PC-9 (cell line): Measurements from ENCODE around the gene INTS13. TPM values are rescaled to one million over a fixed set of nuclear protein-coding genes. Genes with fewer than 3 reads are reported as not detected.

Experiments used
- BruUV-seq: library from RNA; stranded (reverse); fragments of 400-500 nt; replicated peaks from 2 replicates; lab custom pipeline; 2021; lab: Mats Ljungman, UMichigan
- CTCF ChIA-PET: fragments of 300-600 bp; sonication (Branson Sonifier 250); formaldehyde crosslinking; loops from one replicate; lab custom pipeline; 2022; ENCODE audit warnings: antibody characterized with exemption; lab: Charles Lee
- POLR2A ChIA-PET: fragments of 300-600 bp; sonication (Branson Sonifier 250); formaldehyde crosslinking; loops from one replicate; lab custom pipeline; 2022; ENCODE audit warnings: antibody characterized with exemption; ENCODE audit not compliant: unreplicated experiment; lab: Charles Lee
- DNase-seq, 2 experiments: peaks; one replicate each; pipeline versions ENCODE4 v3.0.0 to v3.0.0-alpha.2; 2015 to 2022; ENCODE audit warnings: mixed read lengths in 1 of 2
- H2AFZ ChIP-seq: fragments of 200-600 bp; sonication (generic); 2 replicates; pipeline ENCODE4 v1.8.1; 2017; ENCODE audit warnings: antibody characterized with exemption
- H3F3A ChIP-seq: fragments of 200-600 bp; sonication (generic); 2 replicates; pipeline ENCODE4 v1.8.1; 2017; ENCODE audit warnings: antibody characterized with exemption, mild to moderate bottlenecking, low read depth; ENCODE audit not compliant: insufficient read depth
- H3K27ac ChIP-seq: fragments of 200-600 bp; sonication (generic); 2 replicates; pipeline ENCODE4 v1.6.1; 2016; ENCODE audit warnings: mixed run types
- H3K27me3 ChIP-seq: fragments of 200-600 bp; sonication (generic); 2 replicates; pipeline ENCODE4 v1.6.1; 2016; ENCODE audit warnings: low read depth, mixed run types; ENCODE audit not compliant: insufficient read depth
- H3K36me3 ChIP-seq: fragments of 200-600 bp; sonication (generic); 2 replicates; pipeline ENCODE4 v1.6.1; 2016; ENCODE audit warnings: low read depth, mixed run types
- H3K4me1 ChIP-seq: fragments of 200-600 bp; sonication (generic); replicated peaks from 2 replicates; pipeline ENCODE4 v1.6.1; 2016; ENCODE audit warnings: mixed run types; ENCODE audit not compliant: insufficient read depth
- H3K4me2 ChIP-seq: fragments of 200-600 bp; sonication (generic); 2 replicates; pipeline ENCODE4 v1.6.1; 2017; ENCODE audit warnings: mixed run types
- H3K4me3 ChIP-seq: fragments of 200-600 bp; sonication (generic); 2 replicates; pipeline ENCODE4 v1.6.1; 2016; ENCODE audit warnings: mixed run types
- H3K79me2 ChIP-seq: fragments of 200-600 bp; sonication (generic); 2 replicates; pipeline ENCODE4 v1.6.1; 2017; ENCODE audit warnings: low read depth, mixed run types
- H3K9me2 ChIP-seq: fragments of 200-600 bp; sonication (generic); 2 replicates; pipeline ENCODE4 v1.8.1; 2017; ENCODE audit warnings: mild to moderate bottlenecking; ENCODE audit not compliant: insufficient read depth
- H3K9me3 ChIP-seq: fragments of 200-600 bp; sonication (generic); 2 replicates; pipeline ENCODE4 v1.8.1; 2016; ENCODE audit warnings: low read depth; ENCODE audit not compliant: insufficient read depth
- H4K20me1 ChIP-seq: fragments of 200-600 bp; sonication (generic); 2 replicates; pipeline ENCODE4 v1.8.1; 2017; ENCODE audit not compliant: insufficient read depth
- EZH2 ChIP-seq: fragments of 200-600 bp; sonication (generic); IDR thresholded peaks from 2 replicates; pipeline ENCODE4 v1.8.0; 2017; ENCODE audit warnings: antibody characterized with exemption, low read depth
- intact Hi-C: fragments of 100-400 bp; cut with micrococcal nuclease; formaldehyde crosslinking; loops from one replicate; pipeline ENCODE4 v1.10.0; 2022; ENCODE audit not compliant: unreplicated experiment
- total RNA-seq: library from RNA; stranded (reverse); gene quantifications from 2 replicates; pipeline ENCODE4 v1.2.3, GENCODE V29; 2021
- TF ChIP-seq, protein P1 (sequence below): fragments of 200-600 bp; sonication (generic); conservative IDR thresholded peaks from 2 replicates; pipeline ENCODE4 v1.6.1; 2017; ENCODE audit warnings: mixed run types, antibody characterized with exemption, mild to moderate bottlenecking, moderate library complexity

INTS13 gene
- total RNA-seq, 1 experiment from 2014 or later = 40.8 TPM

DNA sequence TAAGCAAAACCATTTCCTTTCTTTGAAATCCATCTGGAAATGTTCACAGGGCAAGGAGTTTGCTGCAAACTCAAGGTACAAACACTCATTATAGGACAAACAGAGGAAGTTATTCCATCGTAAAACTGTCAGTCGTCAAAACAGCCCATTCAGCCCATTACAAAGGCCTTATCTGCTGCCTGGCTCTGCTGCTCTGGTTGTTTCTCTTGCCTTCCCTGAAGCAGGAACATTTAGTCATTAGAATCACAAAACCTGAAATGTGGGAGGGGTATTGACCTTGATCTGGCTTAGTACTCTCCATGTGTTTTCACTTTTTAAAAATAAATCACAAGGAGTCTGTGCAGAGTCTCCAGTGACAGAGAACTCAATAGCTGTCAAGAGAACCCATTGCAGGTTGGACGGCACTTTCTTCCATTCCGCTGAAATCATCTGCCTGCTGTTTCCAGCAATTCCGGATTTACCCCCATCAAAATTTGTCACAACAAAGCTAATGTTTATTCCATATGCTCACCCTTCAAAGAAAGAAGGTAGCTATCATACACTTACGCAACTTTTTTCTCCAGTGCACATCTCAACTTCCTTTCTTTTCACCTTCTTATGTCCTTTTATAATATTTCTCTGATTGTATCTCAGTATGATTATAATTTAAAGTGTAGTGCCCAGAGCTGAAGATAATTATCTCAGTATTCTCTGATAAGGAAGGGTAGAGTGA is 80.2 kb downstream of the INTS13 start:
- TF ChIP-seq, protein P1, sequence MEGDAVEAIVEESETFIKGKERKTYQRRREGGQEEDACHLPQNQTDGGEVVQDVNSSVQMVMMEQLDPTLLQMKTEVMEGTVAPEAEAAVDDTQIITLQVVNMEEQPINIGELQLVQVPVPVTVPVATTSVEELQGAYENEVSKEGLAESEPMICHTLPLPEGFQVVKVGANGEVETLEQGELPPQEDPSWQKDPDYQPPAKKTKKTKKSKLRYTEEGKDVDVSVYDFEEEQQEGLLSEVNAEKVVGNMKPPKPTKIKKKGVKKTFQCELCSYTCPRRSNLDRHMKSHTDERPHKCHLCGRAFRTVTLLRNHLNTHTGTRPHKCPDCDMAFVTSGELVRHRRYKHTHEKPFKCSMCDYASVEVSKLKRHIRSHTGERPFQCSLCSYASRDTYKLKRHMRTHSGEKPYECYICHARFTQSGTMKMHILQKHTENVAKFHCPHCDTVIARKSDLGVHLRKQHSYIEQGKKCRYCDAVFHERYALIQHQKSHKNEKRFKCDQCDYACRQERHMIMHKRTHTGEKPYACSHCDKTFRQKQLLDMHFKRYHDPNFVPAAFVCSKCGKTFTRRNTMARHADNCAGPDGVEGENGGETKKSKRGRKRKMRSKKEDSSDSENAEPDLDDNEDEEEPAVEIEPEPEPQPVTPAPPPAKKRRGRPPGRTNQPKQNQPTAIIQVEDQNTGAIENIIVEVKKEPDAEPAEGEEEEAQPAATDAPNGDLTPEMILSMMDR = no peak
- ChIA-PET POLR2A (interaction anchor here (0.6 kb wide), 1 partner anchor 18 kb away, joined by 8 read pairs; no protein-coding TSS in a partner anchor), CTCF (no interaction called here)
- no peak for DNase-seq
- Histone ChIP-seq H2AFZ (no peak overlapping the region), H3K36me3 (no peaks in the 10 kb centered on the region), H3K9me2 (no peaks in the 10 kb centered on the region), H3K27me3 (no peaks in the 10 kb centered on the region), H4K20me1 (no peaks in the 10 kb centered on the region), H3K27ac (no peak overlapping the region), H3K4me2 (no peak overlapping the region), H3K4me1 (no peaks in the 10 kb centered on the region), H3K4me3 (no peak overlapping the region), H3K9me3 (0 out of 2 replicates have a peak, but pooled peaks cover 4% of the 10 kb centered on the region), H3K79me2 (no peaks in the 10 kb centered on the region), H3F3A (no peaks in the 10 kb centered on the region)
- intact Hi-C loops = loop anchor here (10.0 kb wide), 1 partner anchor 287 kb away; no protein-coding TSS in a partner anchor
- no TSS peak for BruUV-seq

DNA sequence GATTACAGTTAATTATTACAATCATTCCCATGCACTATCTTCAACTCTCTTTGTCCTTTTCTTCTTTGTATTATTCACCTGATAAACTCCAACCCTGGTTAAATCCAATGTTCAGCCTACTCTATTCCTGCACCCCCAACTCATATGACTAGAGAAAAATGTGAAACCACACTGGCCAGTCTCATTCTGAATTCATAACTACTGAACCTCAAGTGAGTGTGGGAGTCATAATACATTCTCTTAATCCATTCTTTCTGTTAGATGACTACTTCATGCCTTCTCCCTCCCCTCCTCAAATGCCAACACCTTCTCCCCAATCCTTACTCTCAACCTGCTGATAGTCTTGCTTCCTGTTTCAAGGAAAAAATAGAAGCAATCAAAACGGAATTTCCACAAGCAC is 82.4 kb downstream of the INTS13 start:
- H4K20me1 ChIP-seq = no peaks in the 10 kb centered on the region
- no peak for DNase-seq
- H3K4me3 ChIP-seq = no peak overlapping the region
- H3K36me3 ChIP-seq = no peaks in the 10 kb centered on the region
- no peaks in the 10 kb centered on the region; the same call in 1 of the 2 replicates for H3K4me1 ChIP-seq
- H3K27me3 ChIP-seq = no peaks in the 10 kb centered on the region
- ChIA-PET POLR2A (no interaction called here), CTCF (interaction anchor here (1.0 kb wide), 1 partner anchor 450 kb away, joined by 3 read pairs; no protein-coding TSS in a partner anchor)
- no peak overlapping the region for H3K27ac ChIP-seq
- no TSS peak for BruUV-seq
- no peak overlapping the region for H2AFZ ChIP-seq
- H3F3A ChIP-seq = no peaks in the 10 kb centered on the region
- TF ChIP-seq, protein P1 = no peak
- no peak for TF ChIP-seq EZH2
- intact Hi-C loops = loop anchor here (10.0 kb wide), 1 partner anchor 289 kb away; no protein-coding TSS in a partner anchor
- no peak overlapping the region for H3K4me2 ChIP-seq
- no peaks in the 10 kb centered on the region for H3K9me2 ChIP-seq
- no peaks in the 10 kb centered on the region for H3K79me2 ChIP-seq
- 0 out of 2 replicates have a peak, but pooled peaks cover 4% of the 10 kb centered on the region for H3K9me3 ChIP-seq

Other genes starting within 250 kb of the INTS13 start
- gene ITPR2, start 104.8 kb downstream of the INTS13 start, total RNA-seq = 16.2 and 26.0 TPM in 2 replicates
- gene FGFR1OP2, start 489 bp upstream of the INTS13 start, total RNA-seq = 38.8 and 45.7 TPM in 2 replicates
- 57.0 and 67.7 TPM in 2 replicates for gene TM7SF3, start 76.4 kb upstream of the INTS13 start, total RNA-seq
- 44.1 and 83.6 TPM in 2 replicates for gene MED21, start 84.6 kb upstream of the INTS13 start, total RNA-seq
- gene C12orf71, start 144.6 kb upstream of the INTS13 start, total RNA-seq = not detected in 2 replicates